HepG2 (cell line): Measurements from ENCODE around the gene NUDT3. TPM values are rescaled to one million over a fixed set of nuclear protein-coding genes. Genes with fewer than 3 reads are reported as not detected.

Source experiments
- ATAC-seq: fragments of 200-7000 bp; cut with Tn5 transposase; 3 replicates; pipeline ENCODE4 v1.9.1; 2020; ENCODE audit warnings: mild to moderate bottlenecking, moderate library complexity
- BruUV-seq: library from RNA; stranded (reverse); fragments of 400-500 nt; replicated peaks from 2 replicates; lab custom pipeline; 2021; lab: Mats Ljungman, UMichigan
- CTCF ChIA-PET: fragments of 300-600 bp; formaldehyde crosslinking; extraction: SDS; loops from one replicate; lab custom pipeline; 2021; ENCODE audit warnings: low total read pairs, inconsistent platforms, low intra/inter-chr PET ratio; lab: Yijun Ruan, JAX
- POLR2A ChIA-PET: fragments of 350-600 bp; sonication (Branson Sonifier 250); formaldehyde crosslinking; loops from one replicate; lab custom pipeline; 2020; ENCODE audit warnings: antibody characterized with exemption, inconsistent platforms; lab: Yijun Ruan, JAX
- DNase-seq: peaks from one replicate; pipeline ENCODE4 v3.0.0-alpha.2; 2015; ENCODE audit warnings: low spot score
- FAIRE-seq: peaks from 3 replicates; lab custom pipeline; 2011; peaks lifted over from hg19 to GRCh38; lab: Jason Lieb, UNC
- H2AFZ ChIP-seq: one replicate; pipeline ENCODE4 v1.6.1; 2011; ENCODE audit warnings: low read length, inconsistent platforms
- H3K27ac ChIP-seq: fragments of 300-600 bp; 3 replicates; pipeline ENCODE4 v1.8.0; 2011; ENCODE audit warnings: mixed run types, mild to moderate bottlenecking, mixed read lengths, low read length, inconsistent platforms; ENCODE audit not compliant: insufficient read depth; ENCODE audit errors: extremely low read length
- H3K27me3 ChIP-seq, 2 experiments: fragments of 200-600 bp in 1 of 2; 2 replicates in 1 of 2; 3 replicates in 1 of 2; pipeline versions ENCODE4 v1.6.0 to v1.8.0; 2011; ENCODE audit warnings: low read length in 2 of 2, mild to moderate bottlenecking in 2 of 2, moderate library complexity in 2 of 2, inconsistent platforms in 1 of 2; ENCODE audit not compliant: insufficient read depth in 2 of 2, control insufficient read depth in 1 of 2
- H3K36me3 ChIP-seq, 2 experiments: fragments of 200-600 bp in 1 of 2; replicated peaks in 1 of 2; 2 replicates in 1 of 2; 3 replicates in 1 of 2; pipeline versions ENCODE4 v1.5.1 to v1.8.0; 2011; ENCODE audit warnings: low read length in 2 of 2, inconsistent platforms in 1 of 2; ENCODE audit not compliant: insufficient read depth in 2 of 2, control insufficient read depth in 1 of 2
- H3K4me1 ChIP-seq: 2 replicates; pipeline ENCODE4 v1.5.1; 2012; ENCODE audit warnings: low read length, inconsistent platforms; ENCODE audit not compliant: insufficient read depth
- H3K4me2 ChIP-seq: 2 replicates; pipeline ENCODE4 v1.6.0; 2011; ENCODE audit warnings: low read depth, low read length, inconsistent platforms
- H3K4me3 ChIP-seq, 3 experiments: fragments of 200-600 bp in 1 of 3; sonication (generic), shearing (Covaris generic) in 1 of 3; replicated peaks in 1 of 3; 2 replicates each; pipeline ENCODE4 v1.5.1; 2011 to 2016; ENCODE audit warnings: low read length in 3 of 3, inconsistent platforms in 2 of 3, low read depth in 2 of 3, mild to moderate bottlenecking in 2 of 3, control low read depth in 1 of 3, mixed read lengths in 1 of 3; ENCODE audit not compliant: insufficient read depth in 1 of 3
- H3K79me2 ChIP-seq: one replicate; pipeline ENCODE4 v1.6.1; 2011; ENCODE audit warnings: low read length, inconsistent platforms; ENCODE audit not compliant: insufficient read depth
- H3K9ac ChIP-seq: 2 replicates; pipeline ENCODE4 v1.6.0; 2011; ENCODE audit warnings: mild to moderate bottlenecking, low read depth, low read length, inconsistent platforms; ENCODE audit not compliant: insufficient read depth
- H3K9me3 ChIP-seq: 2 replicates; pipeline ENCODE4 v1.5.1; 2012; ENCODE audit warnings: mild to moderate bottlenecking, low read length
- H4K20me1 ChIP-seq: 2 replicates; pipeline ENCODE4 v1.6.0; 2011; ENCODE audit warnings: inconsistent platforms, mild to moderate bottlenecking, low read length, moderate library complexity; ENCODE audit not compliant: insufficient read depth
- AKNA ChIP-seq: sonication (generic); formaldehyde crosslinking; IDR thresholded peaks from 2 replicates; pipeline ENCODE4 v1.4.0; 2020; ENCODE audit warnings: missing genetic modification reagents, borderline replicate concordance
- ATF1 ChIP-seq: IDR thresholded peaks from 2 replicates; pipeline ENCODE4 v1.6.1; 2016; ENCODE audit warnings: mild to moderate bottlenecking, control low read depth
- ELF4 ChIP-seq: sonication (generic); formaldehyde crosslinking; IDR thresholded peaks from 2 replicates; pipeline ENCODE4 v1.5.0; 2020; ENCODE audit warnings: missing genetic modification reagents, mild to moderate bottlenecking, moderate library complexity, borderline replicate concordance
- FOXP4 ChIP-seq: sonication (generic); formaldehyde crosslinking; IDR thresholded peaks from 2 replicates; pipeline ENCODE4 v1.4.0; 2020; ENCODE audit warnings: missing genetic modification reagents
- ISX ChIP-seq: sonication (generic); formaldehyde crosslinking; conservative IDR thresholded peaks from 2 replicates; pipeline ENCODE4 v1.5.0; 2020; ENCODE audit warnings: missing genetic modification reagents
- KDM2A ChIP-seq: sonication (generic); formaldehyde crosslinking; IDR thresholded peaks from 2 replicates; pipeline ENCODE4 v1.4.0; 2020; ENCODE audit warnings: low read depth, missing genetic modification reagents, borderline replicate concordance
- KLF15 ChIP-seq: sonication (generic); formaldehyde crosslinking; IDR thresholded peaks from 2 replicates; pipeline ENCODE4 v1.8.1; 2023; ENCODE audit warnings: borderline replicate concordance, mild to moderate bottlenecking, inconsistent platforms, missing genetic modification reagents, mixed read lengths
- TEAD2 ChIP-seq: sonication (generic); formaldehyde crosslinking; IDR thresholded peaks from 2 replicates; pipeline ENCODE4 v1.9.0; 2021; ENCODE audit warnings: missing genetic modification reagents
- ZBTB44 ChIP-seq: sonication (generic); formaldehyde crosslinking; IDR thresholded peaks from 2 replicates; pipeline ENCODE4 v1.4.0; 2020; ENCODE audit warnings: missing genetic modification reagents
- ZNF556 ChIP-seq: sonication (generic); formaldehyde crosslinking; IDR thresholded peaks from 2 replicates; pipeline ENCODE4 v1.4.0; 2020; ENCODE audit warnings: mild to moderate bottlenecking, missing genetic modification reagents, borderline replicate concordance
- WGBS: methylation state at CpG from one replicate; pipeline ENCODE4 v1.1.6; 2017; ENCODE audit warnings: low lambda C conversion rate; 5-methylcytosine and 5-hydroxymethylcytosine counted together
- in situ Hi-C: cut with HindIII; loops from 2 replicates; pipeline ENCODE4 v1.10.0; 2017; ENCODE audit warnings: low pct_unique_long_range_greater_than_20kb; ENCODE audit not compliant: extremely low pct_ligation_motif_present
- intact Hi-C: fragments of 100-400 bp; cut with micrococcal nuclease; formaldehyde crosslinking; loops from one replicate; pipeline ENCODE4 v1.10.0; 2022; ENCODE audit not compliant: unreplicated experiment
- polyA plus RNA-seq, 8 experiments: library from polyadenylated mRNA; depleted of rRNA in 3 of 8; stranded (reverse) in 7 of 8; unstranded in 1 of 8; fragments of >200 nt; fragmentation: Illumina TruSeq in 4 of 8; extraction: Trizol in 4 of 8; gene quantifications; 2 replicates each; pipeline versions ENCODE4 v1.2.1 to v1.2.3, GENCODE V29; 2011 to 2016; ENCODE audit warnings: low read depth in 4 of 8, missing spikeins in 1 of 8, mixed read lengths in 1 of 8; ENCODE audit not compliant: insufficient read depth in 1 of 8
- total RNA-seq, 5 experiments: library from RNA; depleted of rRNA; stranded (reverse); fragments of >200 nt; fragmentation: Illumina TruSeq; extraction: Trizol; gene quantifications; 2 replicates each; pipeline ENCODE4 v1.2.3, GENCODE V29; 2016; ENCODE audit warnings: low read depth in 1 of 5
- TF ChIP-seq, protein P1 (sequence below): sonication (generic); formaldehyde crosslinking; conservative IDR thresholded peaks from 2 replicates; pipeline ENCODE4 v1.4.0; 2020; ENCODE audit warnings: missing genetic modification reagents

The NUDT3 gene
- total and polyA plus RNA-seq, 2 of the 13 experiments (the other 11 are each of a cell fraction or from before 2014, with no cell fraction given): 20.2 to 20.6 TPM

- Histone ChIP-seq H3K9ac (peak overlapping the region; percentile 93), H3K9me3 (peaks cover 5% of the 10 kb centered on the region), H3K4me3 (peak overlapping the region; percentile 64 to 86 (median 81)), H4K20me1 (peaks cover 5% of the 10 kb centered on the region), H3K4me1 (peaks cover 28% of the 10 kb centered on the region), H3K79me2 (peaks cover 39% of the 10 kb centered on the region), H3K4me2 (peak overlapping the region; percentile 83), H3K36me3 (no peaks in the 10 kb centered on the region), H3K27me3 (no peaks in the 10 kb centered on the region; a peak in 1 of 5 replicates), H2AFZ (peak overlapping the region; percentile 64), H3K27ac (peak overlapping the region; percentile 93)
- FAIRE-seq (no peak), ATAC-seq (no peak), DNase-seq (no peak)
- in situ Hi-C loops (no loop called here), intact Hi-C loops (loop anchor here (2.0 kb wide), 1 partner anchor 145 kb away; the partner anchor contains the start of gene SMIM29)
- WGBS: 46% methylated on average over 16 of the region's 16 CpGs
- CTCF ChIA-PET: interaction anchor here (1.5 to 1.7 kb wide), 3 partner anchors 144 to 197 kb away, joined by 6 to 12 read pairs (median 6); partner anchors contain the start of gene SMIM29
- BruUV-seq: TSS peak; percentile 64
- POLR2A ChIA-PET: interaction anchor here (0.9 to 3.5 kb wide), 2 partner anchors 22 kb away, joined by 4 to 22 read pairs; no protein-coding TSS in a partner anchor
- TF ChIP-seq ZBTB44 (CRISPR knock-in tag): no peak
- no peak for TF ChIP-seq ELF4 (CRISPR knock-in tag)
- TF ChIP-seq ZNF556 (CRISPR knock-in tag): no peak
- TF ChIP-seq TEAD2 (CRISPR knock-in tag): no peak
- no peak for TF ChIP-seq KLF15 (CRISPR knock-in tag)
- TF ChIP-seq, protein P1, sequence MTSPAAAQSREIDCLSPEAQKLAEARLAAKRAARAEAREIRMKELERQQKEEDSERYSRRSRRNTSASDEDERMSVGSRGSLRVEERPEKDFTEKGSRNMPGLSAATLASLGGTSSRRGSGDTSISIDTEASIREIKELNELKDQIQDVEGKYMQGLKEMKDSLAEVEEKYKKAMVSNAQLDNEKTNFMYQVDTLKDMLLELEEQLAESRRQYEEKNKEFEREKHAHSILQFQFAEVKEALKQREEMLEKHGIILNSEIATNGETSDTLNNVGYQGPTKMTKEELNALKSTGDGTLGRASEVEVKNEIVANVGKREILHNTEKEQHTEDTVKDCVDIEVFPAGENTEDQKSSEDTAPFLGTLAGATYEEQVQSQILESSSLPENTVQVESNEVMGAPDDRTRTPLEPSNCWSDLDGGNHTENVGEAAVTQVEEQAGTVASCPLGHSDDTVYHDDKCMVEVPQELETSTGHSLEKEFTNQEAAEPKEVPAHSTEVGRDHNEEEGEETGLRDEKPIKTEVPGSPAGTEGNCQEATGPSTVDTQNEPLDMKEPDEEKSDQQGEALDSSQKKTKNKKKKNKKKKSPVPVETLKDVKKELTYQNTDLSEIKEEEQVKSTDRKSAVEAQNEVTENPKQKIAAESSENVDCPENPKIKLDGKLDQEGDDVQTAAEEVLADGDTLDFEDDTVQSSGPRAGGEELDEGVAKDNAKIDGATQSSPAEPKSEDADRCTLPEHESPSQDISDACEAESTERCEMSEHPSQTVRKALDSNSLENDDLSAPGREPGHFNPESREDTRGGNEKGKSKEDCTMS (CRISPR knock-in tag): no peak
- TF ChIP-seq AKNA (CRISPR knock-in tag): 0 out of 2 replicates have a peak, but pooled peaks have one; percentile 11
- TF ChIP-seq KDM2A (CRISPR knock-in tag): no peak
- no peak for TF ChIP-seq ISX (CRISPR knock-in tag)
- 0 out of 2 replicates have a peak, but pooled peaks have one; percentile 2 for TF ChIP-seq FOXP4 (CRISPR knock-in tag)
- TF ChIP-seq ATF1 (CRISPR knock-in tag): no peak
Measured at GRCh38 chr6:34393191-34393965, 909 bp upstream of the NUDT3 start.
